ENCODE measurements around the gene CSF1R.

- no peak for TF ChIP-seq CTCF (IDR thresholded peaks at IDR 0.05)
- no peak for TF ChIP-seq POLR2AphosphoS5 (IDR thresholded peaks at IDR 0.05)
- no peak for TF ChIP-seq POLR2A (IDR thresholded peaks at IDR 0.05)
Observed at GRCh38 chr5:150112201-150113046, 26.1 kb upstream of the CSF1R start.

All from breast epithelium (tissue), 3 donors.